Measurements from ENCODE around the gene NCOA1. TPM values are rescaled to one million over a fixed set of nuclear protein-coding genes. Genes with fewer than 3 reads are reported as not detected.
"Not testable (repeated sequence)": the region's sequence is repeated elsewhere in the genome, so short reads cannot be mapped to it uniquely, and the experiment has no call there.

The NCOA1 gene
- polyA plus RNA-seq, 3 donors from 2014 or later: 21.2 to 35.0 (median 25.6) TPM

DNA sequence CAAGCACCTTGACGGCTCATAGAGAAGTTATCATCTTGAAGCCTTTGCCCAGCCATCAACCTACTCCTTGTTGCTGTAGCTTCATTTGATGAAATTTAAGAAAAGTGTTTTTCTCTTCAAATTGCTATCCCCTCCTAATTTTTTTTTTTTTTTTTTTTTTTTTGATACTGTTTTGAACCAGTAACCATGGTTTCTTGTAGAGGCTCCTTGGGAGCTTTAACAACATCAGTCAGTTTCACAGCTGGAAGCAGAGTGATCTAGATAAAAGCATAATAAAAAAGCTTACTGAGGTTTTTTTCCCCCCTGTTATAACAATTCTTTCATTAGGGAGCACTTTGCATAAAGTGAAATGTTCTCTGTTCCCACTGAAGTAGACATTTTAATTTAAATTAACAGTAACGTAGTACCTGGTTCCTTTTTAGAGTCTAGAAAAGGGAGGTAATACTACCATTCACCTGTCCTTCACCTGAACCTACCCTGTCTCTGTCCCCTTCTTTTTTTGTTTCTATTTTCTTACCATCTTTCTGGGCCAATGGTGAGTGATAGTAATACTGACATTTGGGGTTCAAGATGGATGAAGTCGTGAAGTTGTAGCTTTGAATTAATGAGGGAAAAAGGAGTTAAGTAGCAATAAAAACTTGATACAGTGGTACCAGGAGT is 101.5 kb downstream of the NCOA1 start:
- Mint-ChIP-seq H3K27ac (peak overlapping the region in 3 of 6 donors; percentile 0 to 48 (median 0)), H3K27me3 (ENCODE audit: low read depth in 3 of 3) (peaks cover 0 to 2% (median 0%) of the 10 kb centered on the region in 3 donors), H3K9me3 (no peaks in the 10 kb centered on the region), H3K4me1 (peaks cover 42 to 69% of the 10 kb centered on the region in 2 donors), H3K36me3 (peaks cover 0 to 10% (median 5%) of the 10 kb centered on the region in 3 donors), H3K4me3 (no peak overlapping the region)
- DNase-seq: no peak

DNA sequence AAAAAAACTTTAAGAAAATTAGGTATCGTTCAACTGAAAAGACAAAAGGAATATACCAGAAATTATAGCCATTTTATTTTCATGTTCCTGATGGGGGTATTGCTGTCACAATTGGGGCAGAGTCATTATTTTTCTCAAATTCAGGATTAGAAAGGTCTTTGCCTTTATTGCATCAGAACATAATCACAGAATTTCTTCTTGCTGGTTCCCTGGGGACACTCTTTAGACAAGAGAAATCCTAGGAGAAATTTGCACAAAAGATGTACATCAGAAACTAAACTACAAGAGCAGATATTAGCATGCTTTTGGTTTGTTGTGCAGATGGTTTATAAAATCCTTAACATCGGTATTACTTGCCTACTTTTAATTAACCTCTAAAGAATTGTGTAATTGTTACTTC is 103.2 kb downstream of the NCOA1 start:
- peaks cover 0 to 2% (median 0%) of the 10 kb centered on the region in 3 donors for H3K27me3 Mint-ChIP-seq (ENCODE audit: low read depth in 3 of 3)
- H3K36me3 Mint-ChIP-seq: peaks cover 0 to 1% (median 0%) of the 10 kb centered on the region in 3 donors
- no peak for DNase-seq
- H3K4me3 Mint-ChIP-seq: no peak overlapping the region
- H3K27ac Mint-ChIP-seq: peak overlapping the region in 1 of 6 donors; percentile 29
- H3K9me3 Mint-ChIP-seq: no peaks in the 10 kb centered on the region
- peaks cover 33 to 68% of the 10 kb centered on the region in 2 donors for H3K4me1 Mint-ChIP-seq

DNA sequence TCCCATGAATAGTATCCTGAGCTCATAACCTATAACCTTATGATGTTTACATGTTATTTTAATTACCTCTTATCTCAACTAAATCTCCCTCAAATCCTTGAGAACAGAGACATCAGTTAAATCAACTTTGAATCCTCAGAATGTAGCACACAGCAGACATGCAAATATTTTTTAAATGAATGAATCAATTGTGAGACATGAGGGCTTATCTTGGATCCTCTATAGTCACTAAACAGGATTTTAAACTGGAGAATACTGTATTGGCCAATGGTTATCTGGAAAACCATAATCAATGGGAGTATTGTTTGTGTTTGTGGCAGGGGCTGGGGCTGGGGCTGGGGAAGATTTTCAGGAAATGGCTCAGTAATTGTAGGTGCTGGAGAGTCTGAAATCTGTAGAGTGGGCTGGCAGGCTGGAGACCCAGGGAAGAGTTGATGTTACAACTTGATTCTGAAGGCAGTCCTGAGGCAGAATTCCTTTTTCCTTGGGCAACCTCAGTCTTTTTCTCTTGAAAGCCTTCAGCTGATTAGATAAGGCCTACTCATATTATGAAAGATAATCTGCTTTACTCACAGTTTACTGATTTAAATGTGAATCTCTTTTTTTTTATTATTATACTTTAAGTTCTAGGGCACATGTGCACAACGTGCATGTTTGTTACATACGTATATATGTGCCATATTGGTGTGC is 106.3 kb downstream of the NCOA1 start:
- Mint-ChIP-seq H3K4me1 (peaks cover 24 to 61% of the 10 kb centered on the region in 2 donors), H3K9me3 (no peaks in the 10 kb centered on the region), H3K27me3 (ENCODE audit: low read depth in 3 of 3) (peaks cover 0 to 2% (median 0%) of the 10 kb centered on the region in 3 donors), H3K36me3 (no peaks in the 10 kb centered on the region), H3K4me3 (no peak overlapping the region), H3K27ac (peak overlapping the region in 5 of 6 donors; percentile 48 to 65 (median 55))
- no peak for DNase-seq

DNA sequence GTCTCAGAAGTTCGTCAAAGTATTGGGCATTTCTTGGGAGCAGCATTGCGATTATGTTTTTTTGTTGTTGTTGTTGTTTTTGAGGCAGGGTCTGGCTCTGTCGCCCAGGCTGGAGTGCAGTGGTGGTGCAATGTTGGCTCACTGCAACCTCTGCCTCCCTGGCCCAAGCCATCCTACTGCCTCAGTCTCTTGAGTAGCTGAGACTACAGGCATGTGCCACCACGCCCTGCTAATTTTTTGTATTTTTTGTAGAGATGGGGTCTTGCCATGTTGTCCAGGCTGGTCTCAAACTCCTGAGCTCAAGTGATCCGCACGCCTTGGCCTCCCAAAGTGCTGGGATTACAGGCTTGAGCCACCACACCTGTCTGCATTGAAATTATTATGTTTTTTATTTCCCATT is 109.1 kb downstream of the NCOA1 start:
- H3K27ac Mint-ChIP-seq: peak overlapping the region in 1 of 6 donors; percentile 36
- H3K4me1 Mint-ChIP-seq: peaks cover 30 to 79% of the 10 kb centered on the region in 2 donors
- H3K27me3 Mint-ChIP-seq (ENCODE audit: low read depth in 3 of 3); DNase-seq; H3K4me3 Mint-ChIP-seq; H3K9me3 Mint-ChIP-seq; H3K36me3 Mint-ChIP-seq: not testable (repeated sequence)

DNA sequence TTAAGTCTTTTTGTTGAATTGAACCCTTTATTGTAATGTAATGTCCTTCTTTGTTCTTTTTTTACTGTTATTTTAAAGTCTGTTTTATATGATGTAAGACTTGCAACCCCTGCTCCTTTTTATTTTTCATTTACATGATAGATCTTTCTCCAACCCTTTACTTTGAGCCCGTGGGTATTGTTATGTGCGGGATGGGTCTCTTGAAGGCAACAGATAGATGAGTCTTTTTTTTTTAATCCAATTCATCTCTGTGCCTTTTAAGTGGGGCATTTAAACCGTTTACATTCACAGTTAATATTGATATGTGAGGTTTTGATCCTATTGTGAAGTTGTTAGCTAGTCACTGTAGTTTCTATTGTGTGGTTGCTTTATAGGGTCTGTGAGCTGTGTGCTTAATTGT is 120.6 kb downstream of the NCOA1 start:
- DNase-seq: no peak
- peaks cover 53 to 68% of the 10 kb centered on the region in 2 donors for H3K4me1 Mint-ChIP-seq
- H3K36me3 Mint-ChIP-seq: peaks cover 0 to 3% (median 0%) of the 10 kb centered on the region in 3 donors
- no peaks in the 10 kb centered on the region for H3K27me3 Mint-ChIP-seq (ENCODE audit: low read depth in 3 of 3)
- H3K4me3 Mint-ChIP-seq: no peak overlapping the region
- no peaks in the 10 kb centered on the region for H3K9me3 Mint-ChIP-seq
- peak overlapping the region in 2 of 6 donors; percentile 9 to 13 for H3K27ac Mint-ChIP-seq

DNA sequence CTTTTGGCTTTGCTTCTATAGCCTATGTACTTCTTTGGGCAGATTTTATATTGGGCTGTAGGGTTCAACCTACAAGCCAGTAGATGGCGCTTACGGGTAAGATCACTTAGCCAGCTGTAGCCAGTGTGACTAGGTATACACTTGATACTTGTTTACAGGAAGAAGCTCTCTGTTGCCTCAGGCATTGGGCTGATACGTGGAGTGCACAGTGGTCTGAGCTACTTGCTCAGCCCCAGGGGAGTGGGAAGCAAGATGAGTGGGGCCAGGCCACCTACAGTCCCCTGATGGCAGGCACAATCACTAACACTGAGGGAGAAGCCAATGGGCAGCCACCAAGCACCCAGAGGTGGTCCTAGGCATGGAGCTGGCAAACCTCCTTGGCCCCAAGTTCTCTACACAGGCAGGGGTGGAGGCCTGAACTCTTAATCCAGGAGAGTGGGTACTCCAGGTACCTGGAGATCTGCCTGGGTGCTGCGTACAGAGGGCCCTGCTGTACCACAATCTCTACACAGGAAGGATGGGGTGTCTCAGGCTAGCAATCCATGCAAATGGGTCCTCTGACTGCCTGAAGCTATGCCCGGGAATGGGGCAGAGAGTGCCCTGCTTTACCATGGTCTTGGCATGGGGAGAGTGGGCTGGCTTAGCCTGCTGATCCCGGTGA is 122.2 kb downstream of the NCOA1 start:
- peak; percentile 51 to 70 (median 65) for DNase-seq
- no peaks in the 10 kb centered on the region for H3K27me3 Mint-ChIP-seq (ENCODE audit: low read depth in 3 of 3)
- H3K9me3 Mint-ChIP-seq: no peaks in the 10 kb centered on the region
- peak overlapping the region; percentile 83 to 95 (median 92) for H3K27ac Mint-ChIP-seq
- H3K4me1 Mint-ChIP-seq: peaks cover 52 to 64% of the 10 kb centered on the region in 2 donors
- no peaks in the 10 kb centered on the region for H3K36me3 Mint-ChIP-seq
- peak overlapping the region; percentile 28 to 79 (median 63) for H3K4me3 Mint-ChIP-seq

DNA sequence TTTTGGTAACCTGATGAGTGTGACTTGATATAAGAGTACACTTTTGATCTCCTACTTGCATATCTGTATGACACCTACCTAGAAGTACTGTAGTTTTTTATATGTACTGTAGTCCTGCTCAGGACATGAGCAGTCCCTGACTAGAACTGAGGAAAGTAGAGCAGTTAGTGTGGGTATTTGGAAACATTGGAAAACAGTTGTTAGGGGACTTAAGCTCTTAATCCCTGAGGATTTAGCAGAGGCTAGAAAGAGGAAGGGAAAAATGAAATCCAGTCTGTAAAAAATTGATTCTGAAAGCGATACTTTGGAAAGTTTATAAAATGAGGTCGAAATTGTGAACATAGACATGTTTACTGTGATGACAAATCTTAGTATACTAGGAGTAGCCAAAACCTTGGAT is 125.6 kb downstream of the NCOA1 start:
- Mint-ChIP-seq H3K27ac (no peak overlapping the region), H3K36me3 (no peaks in the 10 kb centered on the region), H3K4me1 (peaks cover 47 to 50% of the 10 kb centered on the region in 2 donors), H3K27me3 (ENCODE audit: low read depth in 3 of 3) (no peaks in the 10 kb centered on the region), H3K9me3 (no peaks in the 10 kb centered on the region), H3K4me3 (no peak overlapping the region)
- no peak for DNase-seq

DNA sequence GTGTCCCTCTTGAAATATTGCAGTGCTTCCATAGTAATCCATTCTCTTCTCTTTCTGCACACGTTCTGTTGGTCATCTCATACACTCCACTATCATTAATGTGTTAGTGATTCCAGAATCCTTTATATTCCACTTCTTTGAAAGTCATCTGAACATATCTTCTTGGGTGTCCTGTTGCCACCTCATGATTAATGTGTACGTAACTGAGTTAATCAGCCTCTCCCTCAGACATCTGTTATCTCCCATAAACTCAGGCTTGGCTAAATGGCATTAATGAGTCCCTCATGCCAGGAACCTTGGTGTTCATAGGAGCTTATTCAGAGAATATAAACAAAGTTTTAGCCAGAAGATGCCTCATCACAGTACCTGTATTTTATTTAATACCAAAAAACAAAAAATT is 126.4 kb downstream of the NCOA1 start:
- Mint-ChIP-seq H3K9me3 (no peaks in the 10 kb centered on the region), H3K4me3 (no peak overlapping the region), H3K27ac (no peak overlapping the region), H3K27me3 (ENCODE audit: low read depth in 3 of 3) (no peaks in the 10 kb centered on the region), H3K36me3 (no peaks in the 10 kb centered on the region), H3K4me1 (peaks cover 49 to 50% of the 10 kb centered on the region in 2 donors)
- DNase-seq: no peak

DNA sequence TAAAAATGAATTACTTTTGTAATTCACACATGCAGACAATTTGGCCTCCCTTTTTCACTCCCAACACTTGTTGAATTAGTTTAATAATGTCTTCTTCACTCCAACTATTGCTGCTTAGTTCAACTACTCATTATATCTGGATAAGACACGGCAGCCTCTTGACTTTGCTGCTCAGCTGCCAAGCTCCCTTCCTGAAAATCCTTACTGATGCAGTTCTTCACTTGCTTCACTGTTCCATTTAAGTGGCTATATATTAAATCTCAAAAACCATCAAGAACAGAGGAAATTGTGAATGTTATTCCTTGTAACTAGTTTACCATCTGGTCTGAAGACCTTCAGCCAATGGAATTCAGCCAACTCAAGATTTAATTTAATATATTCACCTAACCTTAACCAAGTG is 127.1 kb downstream of the NCOA1 start:
- Mint-ChIP-seq H3K27me3 (ENCODE audit: low read depth in 3 of 3) (peaks cover 0 to 3% (median 2%) of the 10 kb centered on the region in 3 donors), H3K4me1 (peaks cover 50% of the 10 kb centered on the region in 2 donors), H3K9me3 (no peaks in the 10 kb centered on the region), H3K4me3 (no peak overlapping the region), H3K27ac (peak overlapping the region in 1 of 6 donors; percentile 44), H3K36me3 (no peaks in the 10 kb centered on the region)
- DNase-seq: no peak

DNA sequence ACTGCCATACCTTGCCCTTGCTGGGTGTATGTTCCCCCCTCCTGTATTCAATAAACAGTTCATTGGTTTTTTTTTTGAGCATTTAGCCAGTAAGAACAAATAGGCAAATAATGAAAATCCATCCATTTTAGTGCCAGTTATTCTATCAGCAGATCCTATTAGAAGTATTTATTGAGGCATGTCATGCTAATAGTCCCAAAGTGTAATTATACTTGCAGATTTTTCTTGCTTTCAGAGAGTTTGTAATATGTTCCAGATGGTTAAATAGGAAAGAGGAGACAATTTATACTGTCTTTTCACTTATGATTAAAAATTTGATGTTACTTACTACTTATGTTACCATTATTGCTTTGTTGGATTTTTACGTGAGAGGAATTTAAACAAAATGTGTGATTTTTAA is 127.6 kb downstream of the NCOA1 start:
- peak overlapping the region in 1 of 6 donors; percentile 44 for H3K27ac Mint-ChIP-seq
- DNase-seq: no peak
- H3K36me3 Mint-ChIP-seq: no peaks in the 10 kb centered on the region
- peaks cover 50% of the 10 kb centered on the region in 2 donors for H3K4me1 Mint-ChIP-seq
- peaks cover 0 to 5% (median 2%) of the 10 kb centered on the region in 3 donors for H3K27me3 Mint-ChIP-seq (ENCODE audit: low read depth in 3 of 3)
- no peak overlapping the region for H3K4me3 Mint-ChIP-seq
- H3K9me3 Mint-ChIP-seq: no peaks in the 10 kb centered on the region

DNA sequence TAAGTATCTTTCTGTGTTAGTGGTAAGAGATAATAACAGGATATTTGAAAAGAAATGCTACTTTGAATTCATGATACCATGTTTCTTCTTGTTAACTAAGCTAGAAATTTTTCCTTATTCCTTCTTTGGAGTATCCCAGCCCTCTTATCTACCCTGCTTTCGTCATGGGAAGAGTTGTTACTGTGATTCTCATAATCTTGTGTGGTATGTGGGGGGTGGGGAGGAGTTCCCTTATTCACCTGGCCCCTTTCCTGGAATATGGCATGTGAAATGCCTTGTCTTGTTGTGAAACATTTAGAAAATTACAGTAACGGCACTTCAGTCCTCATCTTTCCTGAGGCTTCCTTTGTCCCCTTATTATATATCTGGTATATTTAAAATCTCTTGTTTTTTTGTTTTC is 129.9 kb downstream of the NCOA1 start:
- Mint-ChIP-seq H3K27ac (peak overlapping the region; percentile 11 to 80 (median 50)), H3K4me3 (peak overlapping the region; percentile 23 to 81 (median 43)), H3K36me3 (no peaks in the 10 kb centered on the region), H3K4me1 (peaks cover 62 to 63% of the 10 kb centered on the region in 2 donors), H3K27me3 (ENCODE audit: low read depth in 3 of 3) (peaks cover 0 to 5% (median 2%) of the 10 kb centered on the region in 3 donors), H3K9me3 (no peaks in the 10 kb centered on the region)
- peak in 1 of 3 donors; percentile 5 for DNase-seq

DNA sequence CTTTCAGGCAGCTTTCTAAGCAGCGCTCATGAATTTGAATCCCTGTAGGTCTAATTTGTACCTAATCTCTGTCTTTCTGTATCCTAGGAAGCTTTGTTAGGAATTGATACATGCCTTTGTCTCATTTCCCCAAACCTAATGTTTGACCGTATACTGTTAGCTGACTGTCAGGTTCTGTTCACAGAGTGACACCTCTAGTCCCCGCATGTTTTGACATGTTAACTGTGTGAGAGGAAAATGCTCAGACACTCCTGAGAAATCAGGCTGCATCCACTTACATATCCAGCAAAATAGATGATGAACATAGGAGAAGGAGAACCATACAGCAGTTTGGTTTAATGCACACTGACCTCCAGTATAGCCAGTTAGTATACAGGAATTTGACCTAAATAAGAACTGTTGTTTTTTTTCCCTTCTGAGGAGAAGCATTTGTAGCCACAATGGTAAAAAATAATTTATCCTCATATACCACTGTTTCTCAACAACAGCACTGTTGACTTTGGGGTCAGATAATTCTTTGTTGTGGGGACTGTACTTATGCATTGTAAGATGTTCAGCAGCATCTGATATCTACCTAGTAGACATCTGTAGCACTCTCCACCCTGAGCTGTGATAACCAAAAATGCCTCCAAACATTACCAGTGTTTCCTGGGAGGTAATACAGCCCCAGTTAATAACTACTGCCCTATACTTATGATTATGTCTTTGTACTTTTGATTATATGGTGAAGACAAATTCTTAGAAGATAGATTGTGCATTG is 130.9 kb downstream of the NCOA1 start:
- Mint-ChIP-seq H3K4me3 (peak overlapping the region; percentile 61 to 81 (median 71)), H3K9me3 (no peaks in the 10 kb centered on the region), H3K27ac (peak overlapping the region; percentile 51 to 87 (median 84)), H3K4me1 (peaks cover 72 to 74% of the 10 kb centered on the region in 2 donors), H3K36me3 (no peaks in the 10 kb centered on the region), H3K27me3 (ENCODE audit: low read depth in 3 of 3) (peaks cover 0 to 5% (median 2%) of the 10 kb centered on the region in 3 donors)
- peak in 2 of 3 donors; percentile 25 to 33 for DNase-seq

DNA sequence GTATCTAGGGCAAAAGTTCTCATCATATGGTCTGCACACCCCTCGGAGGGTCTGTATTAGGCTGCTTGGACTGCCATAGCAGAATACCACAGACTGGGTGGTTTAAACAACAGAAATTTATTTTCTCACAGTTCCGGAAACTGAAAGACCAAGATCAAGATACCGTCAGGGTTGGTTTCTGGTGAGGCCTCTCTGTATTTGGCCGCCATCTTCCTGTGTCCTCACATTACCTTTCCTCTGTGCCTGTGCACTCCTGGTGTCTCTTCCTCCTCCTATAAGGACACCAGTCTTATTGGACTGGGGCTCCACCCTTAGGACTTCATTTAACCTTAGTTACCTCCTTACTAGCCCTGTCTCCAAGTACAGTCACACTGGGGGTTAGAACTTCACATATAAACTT is 132.5 kb downstream of the NCOA1 start:
- Mint-ChIP-seq H3K27me3 (ENCODE audit: low read depth in 3 of 3) (peaks cover 0 to 5% (median 2%) of the 10 kb centered on the region in 3 donors), H3K36me3 (no peaks in the 10 kb centered on the region)

More for the DNA sequence above, 132.5 kb downstream of the NCOA1 start:
- Mint-ChIP-seq H3K4me1 (peaks cover 77 to 79% of the 10 kb centered on the region in 2 donors), H3K9me3 (no peaks in the 10 kb centered on the region), H3K4me3 (peak overlapping the region; percentile 61 to 81 (median 71)), H3K27ac (peak overlapping the region; percentile 80 to 87 (median 85))
- peak in 2 of 3 donors; percentile 22 to 29 for DNase-seq
